BLaER1 treated with 17β-estradiol and CSF1 and Interleukin-3, amounts not matched to agents 10 nM and 100 nM (cell line): ENCODE results near the gene PCDHA9.

Experiments used
- H3K27ac ChIP-seq, 11 experiments: shearing (Covaris generic); formaldehyde crosslinking; 2 replicates each; pipeline ENCODE4 v1.8.1; 2022
- H3K27me3 ChIP-seq, 11 experiments: shearing (Covaris generic); formaldehyde crosslinking; 2 replicates each; pipeline ENCODE4 v1.8.1; 2022
- H3K36me3 ChIP-seq, 11 experiments: shearing (Covaris generic); formaldehyde crosslinking; 2 replicates each; pipeline ENCODE4 v1.8.1; 2022
- H3K4me1 ChIP-seq, 10 experiments: shearing (Covaris generic); formaldehyde crosslinking; 2 replicates each; pipeline ENCODE4 v1.8.1; 2022
- H3K4me2 ChIP-seq, 11 experiments: shearing (Covaris generic); formaldehyde crosslinking; 2 replicates each; pipeline ENCODE4 v1.8.1; 2022
- H3K4me3 ChIP-seq, 10 experiments: shearing (Covaris generic); formaldehyde crosslinking; 2 replicates each; pipeline ENCODE4 v1.8.1; 2022
- H3K9ac ChIP-seq, 11 experiments: shearing (Covaris generic); formaldehyde crosslinking; 2 replicates each; pipeline ENCODE4 v1.8.1; 2022
- H3K9me3 ChIP-seq, 11 experiments: shearing (Covaris generic); formaldehyde crosslinking; replicated peaks in 1 of 11; 2 replicates each; pipeline ENCODE4 v1.8.1; 2022
- H4K20me1 ChIP-seq, 11 experiments: shearing (Covaris generic); formaldehyde crosslinking; 2 replicates each; pipeline ENCODE4 v1.8.1; 2022
- Cebpa-rat ChIP-seq, 11 experiments: shearing (Covaris generic); IDR thresholded peaks; 2 replicates each; pipeline ENCODE4 v1.8.1; 2022

The PCDHA9 gene

DNA sequence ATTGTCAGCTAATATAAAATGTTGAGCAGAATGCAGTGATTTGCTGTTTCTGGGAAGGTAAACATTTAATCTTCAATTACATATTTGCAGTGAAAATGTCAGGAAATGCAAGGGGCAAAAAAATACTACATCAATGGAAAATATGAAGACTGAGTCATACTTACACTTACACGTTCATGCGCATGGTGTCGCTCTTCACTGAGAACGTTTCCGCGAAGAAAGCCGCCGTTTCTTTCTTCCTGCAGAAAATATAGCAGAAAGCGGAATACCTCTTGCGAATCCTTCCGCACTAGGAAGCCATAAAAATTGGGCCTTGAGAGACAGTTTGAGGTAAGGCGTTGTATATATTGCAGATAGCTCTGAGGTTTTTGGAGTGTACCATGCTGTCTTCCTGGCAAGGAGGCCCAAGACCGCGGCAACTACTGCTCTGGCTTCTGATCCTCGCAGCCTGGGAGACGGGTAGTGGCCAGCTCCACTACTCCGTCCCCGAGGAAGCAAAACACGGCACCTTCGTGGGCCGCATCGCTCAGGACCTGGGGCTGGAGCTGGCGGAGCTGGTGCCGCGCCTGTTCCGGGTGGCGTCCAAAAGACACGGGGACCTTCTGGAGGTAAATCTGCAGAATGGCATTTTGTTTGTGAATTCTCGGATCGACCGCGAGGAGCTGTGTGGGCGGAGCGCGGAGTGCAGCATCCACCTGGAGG lies 33.9 kb downstream of the PCDHA9 start, which contains the start of gene PCDHA13:
TSS of gene PCDHA13 (plus strand) at position 236 of the 702 bp plus-strand sequence. CDS start at position 381, 145 bp downstream.
- no peaks in the 10 kb centered on the region for H3K4me1 ChIP-seq
- H4K20me1 ChIP-seq, result no peaks in the 10 kb centered on the region
- H3K4me3 ChIP-seq, result no peak within 1 kb of the TSS
- H3K9me3 ChIP-seq, result peaks cover 35 to 40% (median 37%) of the 10 kb centered on the region in 11 experiments
- no peak for TF ChIP-seq Cebpa-rat (IDR thresholded peaks at IDR 0.05)
- H3K9ac ChIP-seq, result no peak within 1 kb of the TSS
- no peaks in the 10 kb centered on the region for H3K27me3 ChIP-seq
- H3K4me2 ChIP-seq, result no peak within 1 kb of the TSS
- H3K36me3 ChIP-seq, result no peaks in the 10 kb centered on the region
- H3K27ac ChIP-seq, result no peak within 1 kb of the TSS

DNA sequence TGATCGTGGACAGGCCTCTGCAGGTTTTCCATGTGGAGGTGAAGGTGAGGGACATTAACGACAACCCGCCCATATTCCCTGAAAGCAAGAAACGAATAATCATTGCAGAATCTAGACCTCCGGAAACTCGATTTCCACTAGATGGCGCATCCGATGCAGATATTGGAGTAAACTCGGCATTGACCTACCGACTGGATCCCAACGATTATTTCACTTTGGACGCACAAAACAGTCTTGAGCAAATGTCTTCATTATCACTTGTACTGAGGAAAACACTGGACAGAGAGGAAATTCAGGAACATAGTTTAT lies 34.4 kb downstream of the PCDHA9 start:
- Histone ChIP-seq H3K4me3 (no peak overlapping the region), H3K9ac (no peak overlapping the region), H3K4me2 (no peak overlapping the region), H3K27me3 (no peaks in the 10 kb centered on the region), H3K4me1 (no peaks in the 10 kb centered on the region), H3K36me3 (no peaks in the 10 kb centered on the region), H3K27ac (no peak overlapping the region), H4K20me1 (no peaks in the 10 kb centered on the region), H3K9me3 (peaks cover 30 to 35% (median 32%) of the 10 kb centered on the region in 11 experiments)
- no peak for TF ChIP-seq Cebpa-rat (IDR thresholded peaks at IDR 0.05)

DNA sequence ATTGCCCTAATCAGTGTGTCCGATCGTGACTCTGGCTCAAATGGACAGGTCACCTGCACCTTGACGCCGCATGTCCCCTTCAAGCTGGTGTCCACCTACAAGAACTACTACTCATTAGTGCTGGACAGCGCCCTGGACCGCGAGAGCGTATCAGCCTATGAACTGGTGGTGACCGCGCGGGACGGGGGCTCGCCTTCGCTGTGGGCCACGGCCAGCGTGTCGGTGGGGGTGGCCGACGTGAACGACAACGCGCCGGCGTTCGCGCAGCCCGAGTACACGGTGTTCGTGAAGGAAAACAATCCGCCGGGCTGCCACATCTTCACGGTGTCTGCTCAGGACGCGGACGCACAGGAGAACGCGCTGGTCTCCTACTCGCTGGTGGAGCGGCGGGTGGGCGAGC lies 35.2 kb downstream of the PCDHA9 start:
- no peak overlapping the region for H3K4me3 ChIP-seq
- H3K36me3 ChIP-seq, result no peaks in the 10 kb centered on the region
- no peaks in the 10 kb centered on the region for H3K27me3 ChIP-seq

DNA sequence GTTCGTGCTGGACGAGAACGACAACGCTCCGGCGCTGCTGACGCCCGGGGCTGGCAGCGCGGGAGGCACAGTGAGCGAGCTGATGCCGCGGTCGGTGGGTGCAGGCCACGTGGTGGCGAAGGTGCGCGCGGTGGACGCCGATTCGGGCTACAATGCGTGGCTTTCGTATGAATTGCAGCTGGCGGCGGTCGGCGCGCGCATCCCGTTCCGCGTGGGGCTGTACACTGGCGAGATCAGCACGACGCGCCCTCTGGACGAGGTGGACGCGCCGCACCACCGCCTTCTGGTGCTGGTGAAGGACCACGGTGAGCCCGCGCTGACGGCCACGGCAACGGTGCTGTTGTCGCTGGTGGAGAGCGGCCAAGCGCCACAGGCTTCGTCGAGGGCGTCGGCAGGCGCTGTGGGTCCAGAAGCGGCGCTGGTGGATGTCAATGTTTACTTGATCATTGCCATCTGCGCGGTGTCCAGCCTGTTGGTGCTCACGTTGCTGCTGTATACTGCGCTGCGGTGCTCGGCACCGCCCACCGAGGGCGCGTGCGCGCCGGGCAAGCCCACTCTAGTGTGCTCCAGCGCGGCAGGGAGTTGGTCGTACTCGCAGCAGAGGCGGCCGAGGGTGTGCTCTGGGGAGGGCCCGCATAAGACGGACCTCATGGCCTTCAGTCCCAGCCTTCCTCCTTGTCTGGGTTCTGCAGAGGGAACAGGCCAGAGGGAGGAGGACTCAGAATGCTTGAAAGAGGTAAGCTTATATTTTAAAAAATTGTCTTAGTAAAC lies 35.9 kb downstream of the PCDHA9 start:
- Histone ChIP-seq H4K20me1 (no peaks in the 10 kb centered on the region), H3K4me3 (no peak overlapping the region), H3K27ac (no peak overlapping the region), H3K4me1 (no peaks in the 10 kb centered on the region), H3K9ac (no peak overlapping the region), H3K27me3 (no peaks in the 10 kb centered on the region), H3K36me3 (no peaks in the 10 kb centered on the region), H3K9me3 (peaks cover 28 to 33% (median 30%) of the 10 kb centered on the region in 11 experiments), H3K4me2 (no peak overlapping the region)
- no peak for TF ChIP-seq Cebpa-rat (IDR thresholded peaks at IDR 0.05)

More for the DNA sequence above, 35.2 kb downstream of the PCDHA9 start:
- Histone ChIP-seq H3K4me2 (no peak overlapping the region), H3K9ac (no peak overlapping the region), H3K9me3 (peaks cover 28 to 33% (median 30%) of the 10 kb centered on the region in 11 experiments), H4K20me1 (no peaks in the 10 kb centered on the region), H3K27ac (no peak overlapping the region), H3K4me1 (no peaks in the 10 kb centered on the region)
- no peak for TF ChIP-seq Cebpa-rat (IDR thresholded peaks at IDR 0.05)
